ENCODE measurements around the gene CD3E.

DNA sequence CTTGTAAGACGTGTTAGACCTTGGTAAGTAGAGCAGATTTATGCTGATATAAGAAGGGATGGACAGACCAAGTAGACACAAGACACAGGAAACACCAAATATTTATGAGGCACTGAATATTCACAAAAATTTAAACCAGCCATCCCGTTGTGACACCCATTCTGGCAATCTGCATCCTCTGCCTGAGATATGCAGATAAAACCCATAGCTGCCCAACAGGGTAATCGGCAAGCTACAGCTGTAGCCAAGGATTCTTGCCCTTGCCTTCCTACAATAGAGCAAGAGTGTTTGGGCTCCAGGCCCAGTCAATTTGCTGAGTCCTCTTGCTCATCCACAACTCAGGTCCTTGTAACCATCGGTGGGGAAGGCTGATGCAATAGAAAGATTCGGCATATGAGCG is 21.9 kb upstream of the CD3E start:
- TF ChIP-seq, protein P1, sequence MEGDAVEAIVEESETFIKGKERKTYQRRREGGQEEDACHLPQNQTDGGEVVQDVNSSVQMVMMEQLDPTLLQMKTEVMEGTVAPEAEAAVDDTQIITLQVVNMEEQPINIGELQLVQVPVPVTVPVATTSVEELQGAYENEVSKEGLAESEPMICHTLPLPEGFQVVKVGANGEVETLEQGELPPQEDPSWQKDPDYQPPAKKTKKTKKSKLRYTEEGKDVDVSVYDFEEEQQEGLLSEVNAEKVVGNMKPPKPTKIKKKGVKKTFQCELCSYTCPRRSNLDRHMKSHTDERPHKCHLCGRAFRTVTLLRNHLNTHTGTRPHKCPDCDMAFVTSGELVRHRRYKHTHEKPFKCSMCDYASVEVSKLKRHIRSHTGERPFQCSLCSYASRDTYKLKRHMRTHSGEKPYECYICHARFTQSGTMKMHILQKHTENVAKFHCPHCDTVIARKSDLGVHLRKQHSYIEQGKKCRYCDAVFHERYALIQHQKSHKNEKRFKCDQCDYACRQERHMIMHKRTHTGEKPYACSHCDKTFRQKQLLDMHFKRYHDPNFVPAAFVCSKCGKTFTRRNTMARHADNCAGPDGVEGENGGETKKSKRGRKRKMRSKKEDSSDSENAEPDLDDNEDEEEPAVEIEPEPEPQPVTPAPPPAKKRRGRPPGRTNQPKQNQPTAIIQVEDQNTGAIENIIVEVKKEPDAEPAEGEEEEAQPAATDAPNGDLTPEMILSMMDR (IDR thresholded peaks at IDR 0.05), result no peak
- TF ChIP-seq POLR2AphosphoS5 (IDR thresholded peaks at IDR 0.05; ENCODE audit: low read depth, low read length) (no peak), SIN3A (IDR thresholded peaks at IDR 0.05; ENCODE audit: borderline replicate concordance, insufficient read depth, low read depth, low read length) (no peak)
- TF ChIP-seq, protein P2, sequence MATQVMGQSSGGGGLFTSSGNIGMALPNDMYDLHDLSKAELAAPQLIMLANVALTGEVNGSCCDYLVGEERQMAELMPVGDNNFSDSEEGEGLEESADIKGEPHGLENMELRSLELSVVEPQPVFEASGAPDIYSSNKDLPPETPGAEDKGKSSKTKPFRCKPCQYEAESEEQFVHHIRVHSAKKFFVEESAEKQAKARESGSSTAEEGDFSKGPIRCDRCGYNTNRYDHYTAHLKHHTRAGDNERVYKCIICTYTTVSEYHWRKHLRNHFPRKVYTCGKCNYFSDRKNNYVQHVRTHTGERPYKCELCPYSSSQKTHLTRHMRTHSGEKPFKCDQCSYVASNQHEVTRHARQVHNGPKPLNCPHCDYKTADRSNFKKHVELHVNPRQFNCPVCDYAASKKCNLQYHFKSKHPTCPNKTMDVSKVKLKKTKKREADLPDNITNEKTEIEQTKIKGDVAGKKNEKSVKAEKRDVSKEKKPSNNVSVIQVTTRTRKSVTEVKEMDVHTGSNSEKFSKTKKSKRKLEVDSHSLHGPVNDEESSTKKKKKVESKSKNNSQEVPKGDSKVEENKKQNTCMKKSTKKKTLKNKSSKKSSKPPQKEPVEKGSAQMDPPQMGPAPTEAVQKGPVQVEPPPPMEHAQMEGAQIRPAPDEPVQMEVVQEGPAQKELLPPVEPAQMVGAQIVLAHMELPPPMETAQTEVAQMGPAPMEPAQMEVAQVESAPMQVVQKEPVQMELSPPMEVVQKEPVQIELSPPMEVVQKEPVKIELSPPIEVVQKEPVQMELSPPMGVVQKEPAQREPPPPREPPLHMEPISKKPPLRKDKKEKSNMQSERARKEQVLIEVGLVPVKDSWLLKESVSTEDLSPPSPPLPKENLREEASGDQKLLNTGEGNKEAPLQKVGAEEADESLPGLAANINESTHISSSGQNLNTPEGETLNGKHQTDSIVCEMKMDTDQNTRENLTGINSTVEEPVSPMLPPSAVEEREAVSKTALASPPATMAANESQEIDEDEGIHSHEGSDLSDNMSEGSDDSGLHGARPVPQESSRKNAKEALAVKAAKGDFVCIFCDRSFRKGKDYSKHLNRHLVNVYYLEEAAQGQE (IDR thresholded peaks at IDR 0.05; ENCODE audit: insufficient read depth in 1 of 2, low read depth in 2 of 2, low read length in 1 of 2), result no peak

Measured in Panc1 (cell line).